Non-pigmented ciliary epithelial cell (primary cell): ENCODE data around the gene DYNC2LI1.

Experiments
- DNase-seq: peaks from one replicate; pipeline ENCODE4 v3.0.0-alpha.2; 2010; ENCODE audit warnings: low read depth

The DYNC2LI1 gene

GRCh38 chr2:43763091-43763490 is 10.7 kb upstream of the DYNC2LI1 start:
- no peak for DNase-seq

GRCh38 chr2:43764086-43764705 is 9.6 kb upstream of the DYNC2LI1 start:
- no peak for DNase-seq

GRCh38 chr2:43766006-43766405 is 7.8 kb upstream of the DYNC2LI1 start:
- DNase-seq = no peak

GRCh38 chr2:43774617-43775016 is 778 bp downstream of the DYNC2LI1 start:
- DNase-seq = no peak

GRCh38 chr2:43776324-43776723 is 2.5 kb downstream of the DYNC2LI1 start:
- no peak for DNase-seq

- DNase-seq = no peak
Observed at GRCh38 chr2:43777306-43777926, 3.6 kb downstream of the DYNC2LI1 start.

- DNase-seq = no peak
Observed at GRCh38 chr2:43778233-43778632, 4.4 kb downstream of the DYNC2LI1 start.

GRCh38 chr2:43787895-43788294 is 14.1 kb downstream of the DYNC2LI1 start:
- DNase-seq = no peak

- no peak for DNase-seq
Observed at GRCh38 chr2:43788646-43789045, 14.8 kb downstream of the DYNC2LI1 start.

GRCh38 chr2:43790147-43790546 is 16.3 kb downstream of the DYNC2LI1 start:
- no peak for DNase-seq

- DNase-seq = no peak
Observed at GRCh38 chr2:43791035-43791765, 17.4 kb downstream of the DYNC2LI1 start.

- no peak for DNase-seq
Observed at GRCh38 chr2:43792653-43793052, 18.8 kb downstream of the DYNC2LI1 start.

GRCh38 chr2:43794956-43795355 is 21.1 kb downstream of the DYNC2LI1 start:
- DNase-seq = no peak

- no peak for DNase-seq
Observed at GRCh38 chr2:43796206-43796605, 22.4 kb downstream of the DYNC2LI1 start.

GRCh38 chr2:43798300-43798699 is 24.5 kb downstream of the DYNC2LI1 start:
- no peak for DNase-seq

GRCh38 chr2:43800894-43801293 is 27.1 kb downstream of the DYNC2LI1 start:
- no peak for DNase-seq

GRCh38 chr2:43802135-43802534 is 28.3 kb downstream of the DYNC2LI1 start:
- no peak for DNase-seq

GRCh38 chr2:43803113-43803512 is 29.3 kb downstream of the DYNC2LI1 start:
- DNase-seq = no peak

GRCh38 chr2:43806719-43807031 is 32.8 kb downstream of the DYNC2LI1 start:
- no peak for DNase-seq

GRCh38 chr2:43810452-43810851 is 36.6 kb downstream of the DYNC2LI1 start:
- DNase-seq = no peak

GRCh38 chr2:43810888-43811287 is 37.0 kb downstream of the DYNC2LI1 start:
- no peak for DNase-seq

GRCh38 chr2:43812006-43812405 is 38.2 kb downstream of the DYNC2LI1 start:
- DNase-seq = no peak

GRCh38 chr2:43812947-43813346 is 39.1 kb downstream of the DYNC2LI1 start:
- DNase-seq = no peak

- DNase-seq = no peak
Observed at GRCh38 chr2:43814711-43815110, 40.9 kb downstream of the DYNC2LI1 start.
